ENCODE measurements around the gene LRRC15.

LRRC15 gene

DNA sequence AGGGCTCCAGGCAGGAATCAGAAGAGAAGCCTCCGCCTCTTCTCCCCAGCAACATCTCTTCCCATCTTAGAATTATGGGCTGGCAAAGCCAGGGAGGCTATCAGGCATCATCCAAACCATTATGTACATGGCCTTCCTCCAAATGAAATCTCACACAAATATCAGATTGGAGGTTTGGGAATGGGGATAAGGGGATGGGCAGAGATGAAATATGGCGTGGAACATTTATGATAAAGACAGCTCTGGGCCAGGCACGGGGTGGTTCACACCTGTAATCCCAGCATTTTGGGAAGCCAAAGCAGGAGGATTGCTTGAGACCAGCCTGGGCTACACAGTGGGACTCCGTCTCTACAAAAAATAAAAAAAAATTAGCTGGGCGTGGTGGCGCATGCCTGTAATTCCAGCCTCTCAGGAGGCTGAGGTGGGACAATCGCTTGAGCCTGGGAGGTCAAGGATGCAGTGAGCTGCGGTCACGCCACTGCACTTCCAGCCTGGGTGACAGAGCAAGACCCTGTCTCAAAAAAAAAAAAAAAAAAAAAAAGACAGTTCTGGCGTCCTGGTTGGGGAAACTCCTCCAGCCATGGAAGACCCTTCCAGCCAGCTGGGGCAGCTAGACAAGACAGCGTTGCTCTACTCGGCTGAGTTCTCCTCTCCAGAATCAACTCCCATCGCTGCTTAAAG lies 55.0 kb downstream of the LRRC15 start:
- DNase-seq = no peak

DNA sequence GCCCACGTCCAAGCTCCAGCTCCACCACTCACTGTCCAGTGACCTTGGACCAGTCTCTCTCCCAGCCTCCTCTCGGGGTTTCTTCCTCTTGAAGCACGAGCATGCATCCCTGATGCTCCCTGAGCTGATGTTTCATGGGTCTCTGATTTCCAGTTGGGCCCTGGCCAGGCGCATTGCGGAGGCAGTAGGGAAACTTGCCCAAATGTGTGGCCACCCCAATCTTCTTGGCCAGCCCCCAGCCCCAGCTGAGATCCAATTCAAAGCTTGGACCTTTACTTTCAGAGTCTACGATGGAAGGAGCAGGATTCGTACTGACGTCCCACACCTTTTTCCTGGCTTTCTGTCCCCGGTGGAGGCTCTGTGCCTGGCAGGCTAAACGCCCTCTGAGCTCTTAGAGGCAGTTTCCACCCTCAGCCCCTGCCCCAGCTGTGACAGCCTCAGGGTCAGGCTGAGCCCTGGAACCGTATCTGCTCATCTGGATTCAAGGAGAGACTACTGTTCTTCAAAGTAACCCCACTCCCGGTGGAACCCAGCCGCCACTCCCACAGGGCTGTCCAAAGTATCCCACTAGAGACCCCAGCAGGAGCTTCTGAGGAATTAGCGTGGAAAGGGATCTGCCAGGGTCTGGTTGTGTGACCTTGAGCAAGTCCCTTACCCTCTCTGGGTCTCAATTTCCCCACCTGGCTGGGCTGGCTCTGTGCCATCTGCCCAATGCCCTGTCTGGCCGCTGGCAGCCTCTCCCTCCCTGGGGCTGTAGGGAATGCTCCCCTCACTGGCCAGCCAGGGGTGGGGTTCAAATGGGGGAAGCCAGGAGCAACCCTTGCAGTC lies 55.8 kb downstream of the LRRC15 start:
- no peak for DNase-seq

DNA sequence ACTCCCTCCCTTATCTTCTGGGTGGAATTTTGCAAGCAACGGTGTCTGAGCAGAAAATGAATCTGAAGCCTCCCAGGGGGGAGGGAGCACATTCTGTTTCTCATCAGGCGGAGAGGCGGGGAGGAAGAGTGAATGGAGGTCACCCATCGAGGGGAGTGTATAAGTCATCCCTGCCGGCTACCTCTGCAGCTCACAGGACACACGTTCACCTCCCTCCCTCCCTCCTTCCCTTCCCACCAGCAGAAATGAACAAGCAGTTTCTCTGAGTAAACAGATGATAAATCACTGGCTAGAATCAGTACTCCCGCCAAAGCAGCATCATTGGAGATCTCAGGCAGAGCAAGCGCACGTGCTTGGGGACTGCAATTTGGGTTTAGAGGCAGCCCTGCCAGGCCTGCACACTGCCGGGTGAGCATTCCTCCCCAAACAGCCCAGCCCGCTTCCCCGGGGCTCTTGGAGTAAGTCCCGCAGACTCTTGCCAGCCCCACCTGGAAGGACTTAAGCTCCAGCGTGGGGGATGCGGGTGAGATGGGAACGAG lies 56.7 kb downstream of the LRRC15 start:
- DNase-seq = no peak

DNA sequence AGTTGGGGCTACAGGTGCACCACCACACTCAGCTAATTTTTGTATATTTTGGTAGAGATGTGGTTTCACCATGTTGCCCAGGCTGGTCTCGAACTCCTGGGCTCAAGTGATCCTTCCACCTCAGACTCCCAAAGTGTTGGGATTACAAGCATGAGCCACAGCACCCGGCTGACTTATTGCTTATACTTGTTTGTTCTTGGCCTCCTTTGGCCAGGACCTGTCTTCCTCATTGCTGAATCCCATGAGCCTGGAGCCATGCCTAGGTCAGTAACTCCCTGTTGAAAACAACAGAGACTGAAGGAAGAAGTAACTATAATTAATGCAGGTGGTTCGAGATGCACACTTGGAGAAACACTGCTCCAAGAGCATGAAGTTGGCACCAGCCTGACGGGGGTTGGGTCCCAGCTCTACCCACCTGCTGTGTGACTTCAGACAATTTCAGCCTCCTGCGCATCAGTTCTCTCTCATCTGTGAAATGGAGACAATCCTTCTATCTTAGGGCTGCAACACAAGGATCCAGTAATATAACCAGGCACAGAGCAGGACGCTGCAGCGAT lies 57.3 kb downstream of the LRRC15 start:
- no peak for DNase-seq

DNA sequence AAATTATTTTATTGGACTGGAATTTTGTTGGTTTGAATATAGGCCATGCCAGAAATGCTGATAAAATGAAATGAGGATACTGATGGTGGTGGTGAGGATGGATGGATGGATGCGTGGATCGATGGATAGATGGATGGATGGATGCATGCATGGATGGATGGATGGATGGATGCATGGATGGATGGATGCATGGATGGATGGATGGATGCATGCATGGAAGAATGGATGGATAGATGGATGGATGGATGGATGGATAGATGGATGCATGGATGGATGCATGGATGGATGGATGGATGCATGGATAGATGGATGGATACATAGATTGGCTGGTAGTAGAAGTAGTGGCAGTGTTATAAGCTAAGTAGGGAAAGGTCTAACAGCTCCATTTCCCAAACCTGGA lies 58.5 kb downstream of the LRRC15 start:
- DNase-seq = no peak

DNA sequence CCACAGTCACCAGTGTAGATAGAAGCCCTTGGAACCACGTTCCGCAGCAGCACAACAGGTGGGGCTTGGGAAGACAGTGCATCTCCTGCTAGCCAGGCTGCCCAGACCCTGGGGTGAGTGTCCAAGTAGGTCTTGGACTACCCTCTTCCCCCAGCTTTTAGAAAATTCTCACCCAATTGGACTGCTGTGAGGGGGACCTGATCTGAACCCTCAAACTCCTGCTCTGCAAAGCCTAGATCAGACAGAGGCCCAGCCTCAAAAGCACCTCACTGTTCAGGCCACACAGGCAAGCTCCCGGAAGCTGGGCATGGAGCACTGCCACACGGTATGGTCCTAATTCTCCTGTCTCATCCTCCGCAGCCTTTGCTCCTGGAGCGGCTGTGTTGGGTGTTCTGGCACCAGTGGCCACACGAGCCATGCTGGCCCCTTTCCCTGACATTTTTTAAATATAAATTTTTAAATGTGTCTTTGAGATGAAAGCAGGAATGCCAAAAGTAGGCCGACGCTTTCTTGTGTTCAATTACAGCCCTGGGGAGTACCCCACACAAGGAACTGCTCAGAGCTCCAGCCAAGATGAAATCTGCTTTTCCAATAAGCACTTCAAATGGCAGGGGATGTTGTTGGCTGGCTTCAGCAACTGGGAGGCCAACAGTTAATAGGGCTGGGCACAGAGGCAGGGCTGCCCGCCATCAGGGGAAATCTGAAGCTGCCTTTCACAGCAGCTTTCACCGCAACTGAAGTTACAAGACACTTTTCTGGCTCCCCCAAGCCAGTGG lies 59.3 kb downstream of the LRRC15 start:
- DNase-seq = no peak

DNA sequence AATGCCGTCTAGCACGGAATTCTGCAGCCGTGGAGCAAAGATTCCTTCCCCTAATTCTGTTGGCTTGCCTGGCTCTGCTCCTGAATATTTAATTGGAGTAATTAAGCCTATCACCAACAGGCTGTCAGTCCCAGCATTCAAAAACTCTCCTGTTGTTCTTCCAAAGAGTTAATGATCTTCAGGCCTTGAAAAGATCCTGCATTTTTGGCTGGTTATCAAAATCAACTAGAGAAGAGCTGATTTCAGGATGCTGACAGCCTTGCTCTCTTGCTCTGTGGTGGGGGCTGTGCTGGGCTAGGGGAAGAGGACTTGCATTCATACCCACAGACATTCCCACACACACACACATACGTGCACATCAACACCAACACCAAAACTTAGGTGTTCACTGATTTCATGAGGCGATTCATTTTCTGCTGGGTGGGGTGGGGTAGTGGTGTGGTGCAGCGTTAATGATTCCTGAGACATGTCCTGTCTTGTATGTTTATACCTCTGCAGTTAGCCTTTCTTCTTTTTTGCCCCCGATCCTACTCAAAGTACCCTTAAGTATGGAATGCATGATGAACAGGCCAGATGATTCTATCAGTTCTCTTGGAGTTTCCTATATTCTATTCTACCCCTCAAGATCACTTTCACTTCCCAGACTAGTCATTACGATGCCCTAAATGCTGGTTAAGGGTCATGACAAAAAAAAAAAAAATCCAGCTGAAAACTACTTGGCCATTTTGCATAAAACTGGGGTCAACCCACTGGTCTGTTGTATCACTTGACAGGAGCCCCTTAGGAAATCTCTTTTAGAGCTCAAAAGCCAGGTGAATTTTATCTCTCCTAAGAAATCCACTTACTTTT lies 60.7 kb downstream of the LRRC15 start:
- no peak for DNase-seq

DNA sequence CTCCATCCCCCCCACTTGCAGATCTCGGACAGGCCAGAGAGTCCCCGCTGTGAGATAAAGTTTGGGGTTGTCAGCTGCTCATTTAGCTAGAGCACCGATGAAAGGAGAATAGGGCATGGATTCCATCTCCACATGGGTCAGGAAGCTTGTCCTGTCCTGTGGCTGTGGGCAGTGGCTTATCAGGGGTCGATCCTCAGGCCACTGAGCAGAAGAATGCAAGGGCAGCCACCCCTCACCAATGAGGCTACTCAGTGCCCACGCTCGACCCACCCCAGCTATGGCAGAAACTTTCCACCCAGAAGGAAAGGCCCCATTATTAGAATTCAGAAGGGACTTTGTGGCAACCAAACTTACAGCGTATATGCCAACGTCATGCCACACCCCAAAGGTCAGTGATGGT lies 61.7 kb downstream of the LRRC15 start:
- no peak for DNase-seq

DNA sequence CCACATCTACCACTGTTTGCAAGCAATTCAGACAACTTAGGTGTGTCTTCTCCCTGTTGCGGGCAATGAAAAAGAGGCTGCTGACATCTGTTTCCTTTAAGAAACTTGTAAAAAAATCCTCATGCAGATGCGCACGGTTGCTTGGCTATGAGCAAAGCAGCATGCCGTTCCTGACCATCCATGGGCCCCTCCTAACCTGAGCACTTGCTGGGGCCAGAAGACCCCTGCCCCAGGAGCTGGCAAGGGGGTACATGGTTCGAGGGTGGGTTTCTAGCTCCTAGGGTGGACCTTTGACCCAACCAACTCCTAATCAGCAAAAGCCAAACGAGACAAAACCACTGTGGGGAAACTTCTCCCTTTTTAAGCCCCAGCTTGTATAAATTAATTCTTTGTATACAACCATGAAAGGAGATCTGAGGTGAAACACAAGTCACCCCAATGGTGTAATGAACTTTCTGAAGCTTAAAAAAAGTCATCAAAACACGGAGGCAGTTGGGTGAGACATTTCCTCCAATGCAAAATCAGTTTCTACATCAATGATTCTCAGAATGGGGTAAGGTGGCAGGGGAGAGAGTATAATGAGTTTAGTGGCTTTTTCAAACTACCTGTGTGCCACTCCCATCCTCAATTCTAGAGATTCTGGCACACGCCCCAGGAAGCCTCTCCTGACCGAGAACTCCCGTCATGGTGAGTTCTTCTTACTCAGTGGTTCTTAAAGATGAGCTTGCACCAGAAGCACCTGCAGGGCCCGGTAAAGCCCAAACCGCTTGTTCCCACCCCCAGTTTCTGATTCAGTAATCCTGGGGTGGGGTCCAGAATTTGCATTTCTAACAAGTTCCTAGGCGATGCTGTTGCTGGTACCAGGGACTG lies 62.5 kb downstream of the LRRC15 start:
- no peak for DNase-seq

DNA sequence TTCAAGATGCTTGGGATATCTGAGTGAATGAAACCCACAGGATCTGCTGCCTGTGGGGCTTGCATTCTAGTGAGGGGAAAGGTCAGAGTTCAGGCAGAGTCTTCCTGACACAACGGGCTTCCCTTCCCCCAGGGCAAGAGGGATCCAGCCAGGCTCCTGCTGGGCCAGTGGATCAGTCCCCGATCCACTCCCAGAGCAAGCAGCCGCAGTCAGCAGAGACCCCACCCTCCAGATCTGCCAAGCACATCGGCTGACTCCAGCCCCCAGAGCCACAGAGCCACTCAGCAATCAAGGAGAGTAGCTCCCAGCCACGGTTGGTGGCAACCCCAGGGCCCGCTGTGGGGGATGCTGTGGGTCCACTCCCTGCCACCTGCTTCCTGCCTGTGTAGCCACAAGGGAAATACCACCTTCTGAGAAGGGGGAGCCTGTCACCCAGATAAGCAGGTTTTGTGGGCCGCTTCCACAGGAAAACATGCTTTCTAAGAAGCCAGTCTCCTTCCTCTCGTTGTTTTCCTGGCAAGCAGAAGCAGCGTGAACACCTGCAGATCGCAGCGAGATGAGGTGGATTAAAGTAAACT lies 63.3 kb downstream of the LRRC15 start:
- DNase-seq = peak; percentile 24

DNA sequence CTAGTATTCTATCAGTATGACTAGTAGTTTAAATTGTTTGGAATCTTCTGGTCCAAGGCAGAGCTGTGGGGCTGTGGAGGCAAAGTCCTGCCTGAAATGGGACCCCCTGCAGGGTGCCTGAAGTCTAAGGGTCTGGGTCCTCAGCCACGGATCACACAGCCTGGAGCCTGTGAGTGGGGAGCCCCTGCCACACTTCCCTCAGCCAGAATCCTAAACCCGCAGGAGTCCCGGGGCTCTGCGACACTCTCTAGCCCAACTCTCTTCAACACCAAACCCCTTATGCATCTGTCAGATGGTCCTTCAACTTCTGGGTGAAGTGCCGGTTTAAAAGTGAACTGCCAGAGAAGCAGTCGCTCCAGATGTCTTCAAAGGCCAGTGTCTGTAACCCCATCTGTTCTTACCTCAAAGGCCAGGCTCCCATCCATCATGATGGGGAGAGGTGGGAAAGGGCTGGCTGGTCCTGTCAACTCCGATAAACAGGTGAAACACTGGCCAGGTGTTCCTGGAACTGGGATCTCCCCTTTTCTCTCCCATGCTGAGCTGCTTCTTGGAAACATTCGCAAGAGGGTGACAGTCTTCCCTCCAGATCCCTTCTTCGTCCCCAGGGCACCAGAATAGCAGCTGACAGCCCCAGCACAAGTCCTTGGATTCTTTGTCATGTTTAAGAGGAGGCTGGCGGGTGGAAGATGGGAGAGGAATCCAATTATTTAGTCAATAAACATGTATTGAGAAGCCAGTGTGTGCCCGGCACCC lies 64.0 kb downstream of the LRRC15 start:
- no peak for DNase-seq
